Raji (cell line): ENCODE results near the gene GPR61.

ENCODE experiments used
- POLR2A ChIP-seq: IDR thresholded peaks from 2 replicates; pipeline ENCODE4 v1.6.1; 2011; ENCODE audit warnings: low read depth, low read length, control low read depth; ENCODE audit not compliant: insufficient read depth

The GPR61 gene

DNA sequence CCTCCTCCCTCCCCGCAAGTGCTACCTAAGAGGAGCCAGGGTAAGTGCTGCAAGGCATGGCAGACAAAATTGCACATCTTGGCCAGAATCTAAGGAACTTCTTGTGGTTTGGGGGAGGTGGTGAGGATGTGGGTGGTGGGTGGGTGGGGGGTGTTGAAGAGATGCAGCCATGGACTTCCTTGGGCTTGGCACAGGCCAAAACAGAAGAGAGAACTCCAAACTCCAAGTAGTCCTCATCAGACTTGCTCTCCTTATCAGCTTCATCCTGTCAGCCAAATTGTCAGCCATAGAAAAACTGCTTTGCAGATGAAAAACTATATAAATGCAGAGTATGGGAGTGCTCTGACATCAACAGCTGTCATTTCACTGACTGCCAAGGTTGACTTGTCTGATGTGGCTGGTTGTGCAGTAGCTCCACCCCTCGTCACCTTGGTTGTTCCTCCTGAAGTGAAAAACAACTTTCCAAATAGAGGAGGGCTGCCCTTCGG lies 37.3 kb upstream of the GPR61 start:
- TF ChIP-seq POLR2A: no peak

DNA sequence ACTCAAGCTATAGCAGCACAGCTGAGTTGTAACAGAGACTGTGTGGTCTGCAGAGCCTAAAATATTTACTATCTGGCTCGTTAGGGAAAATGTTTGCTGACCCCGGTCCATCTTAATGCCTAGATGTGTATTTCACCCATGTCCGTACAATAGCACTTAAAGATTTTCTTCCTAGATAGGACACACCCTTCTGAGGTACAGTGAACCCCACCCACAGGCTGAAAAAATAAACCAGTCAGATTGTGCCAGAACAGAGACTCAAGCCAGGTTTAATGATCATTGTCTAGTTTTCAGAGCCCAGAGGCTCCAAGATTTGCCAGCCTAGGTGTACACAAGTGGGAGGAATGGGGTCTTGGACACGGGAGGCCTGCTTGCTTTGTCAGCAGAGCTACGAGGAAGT lies 35.7 kb upstream of the GPR61 start:
- no peak for TF ChIP-seq POLR2A

DNA sequence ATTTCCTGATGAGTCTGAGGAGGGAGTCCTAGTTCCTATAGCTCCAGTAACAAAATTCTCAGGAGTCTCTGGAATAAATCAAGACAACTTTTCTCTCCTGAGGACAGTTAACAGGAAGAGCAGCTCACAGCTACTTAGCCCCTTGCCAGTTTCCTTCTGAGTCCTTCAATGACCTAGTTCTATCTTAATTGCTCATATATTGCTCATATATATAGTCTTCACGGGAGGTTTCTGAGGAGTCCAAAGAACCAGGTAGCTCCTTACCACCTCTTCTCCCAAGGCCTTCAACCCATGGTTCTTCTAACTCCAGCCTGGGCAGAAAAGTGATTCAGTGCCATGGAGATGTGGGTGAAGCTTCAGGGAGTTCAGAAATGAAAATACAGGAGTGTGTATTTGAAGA lies 34.7 kb upstream of the GPR61 start:
- no peak for TF ChIP-seq POLR2A

DNA sequence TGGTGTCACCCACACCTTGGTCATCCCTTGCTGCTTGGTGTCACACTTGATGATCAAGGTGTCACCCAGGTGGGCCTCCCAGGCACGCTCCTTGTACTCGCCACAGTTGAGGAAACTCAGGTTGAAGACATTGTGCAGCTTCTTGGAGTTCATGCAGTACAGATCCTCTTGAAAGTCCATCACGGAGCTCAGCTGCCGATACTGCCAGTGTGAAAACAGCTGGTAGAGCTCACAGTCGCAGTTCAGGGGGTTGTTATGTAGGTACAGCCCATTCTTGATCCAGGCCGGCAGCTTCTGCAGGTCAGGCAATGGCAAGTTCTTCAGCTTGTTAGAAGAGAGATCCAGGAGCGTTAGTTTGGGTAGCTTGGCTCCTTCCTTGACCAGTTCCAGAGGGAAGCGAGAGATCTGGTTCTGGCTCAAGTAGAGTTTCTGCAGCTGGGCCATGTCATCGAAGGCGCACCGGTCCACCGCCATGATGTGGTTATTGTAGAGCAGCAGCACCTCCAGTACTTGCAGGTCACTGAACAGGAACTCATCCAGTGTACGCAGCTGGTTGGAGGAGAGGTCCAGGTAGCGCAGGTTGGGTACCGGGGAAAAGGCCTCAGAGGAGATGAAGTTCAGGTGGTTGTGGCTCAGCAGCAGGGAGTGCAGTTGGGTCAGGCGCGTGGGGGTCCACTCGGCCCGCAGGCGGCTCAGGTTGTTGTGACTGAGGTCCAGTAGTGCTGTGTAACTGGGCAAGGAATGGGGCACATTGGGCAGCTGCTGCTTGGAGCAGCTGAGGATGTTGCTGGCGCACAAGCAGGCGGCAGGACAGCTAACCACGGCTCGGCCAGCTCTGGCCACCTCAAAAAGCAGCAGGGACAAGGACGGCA lies 31.4 kb upstream of the GPR61 start:
- no peak for TF ChIP-seq POLR2A

DNA sequence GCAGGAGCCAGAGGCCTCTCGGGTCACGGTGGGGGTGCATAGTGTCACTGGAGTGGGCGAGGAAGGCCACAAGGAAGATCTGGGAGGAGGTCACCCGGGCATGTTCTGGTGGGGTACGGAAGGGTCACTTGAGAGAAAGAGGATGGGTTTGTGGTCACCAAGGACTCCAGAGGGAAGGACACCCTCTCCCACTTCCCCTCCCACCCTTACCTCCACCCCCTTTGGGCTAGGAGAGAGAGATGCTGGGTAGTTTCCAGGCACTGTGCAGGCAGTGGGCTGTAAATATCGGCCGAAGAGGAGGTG lies 30.8 kb upstream of the GPR61 start:
- TF ChIP-seq POLR2A: no peak

DNA sequence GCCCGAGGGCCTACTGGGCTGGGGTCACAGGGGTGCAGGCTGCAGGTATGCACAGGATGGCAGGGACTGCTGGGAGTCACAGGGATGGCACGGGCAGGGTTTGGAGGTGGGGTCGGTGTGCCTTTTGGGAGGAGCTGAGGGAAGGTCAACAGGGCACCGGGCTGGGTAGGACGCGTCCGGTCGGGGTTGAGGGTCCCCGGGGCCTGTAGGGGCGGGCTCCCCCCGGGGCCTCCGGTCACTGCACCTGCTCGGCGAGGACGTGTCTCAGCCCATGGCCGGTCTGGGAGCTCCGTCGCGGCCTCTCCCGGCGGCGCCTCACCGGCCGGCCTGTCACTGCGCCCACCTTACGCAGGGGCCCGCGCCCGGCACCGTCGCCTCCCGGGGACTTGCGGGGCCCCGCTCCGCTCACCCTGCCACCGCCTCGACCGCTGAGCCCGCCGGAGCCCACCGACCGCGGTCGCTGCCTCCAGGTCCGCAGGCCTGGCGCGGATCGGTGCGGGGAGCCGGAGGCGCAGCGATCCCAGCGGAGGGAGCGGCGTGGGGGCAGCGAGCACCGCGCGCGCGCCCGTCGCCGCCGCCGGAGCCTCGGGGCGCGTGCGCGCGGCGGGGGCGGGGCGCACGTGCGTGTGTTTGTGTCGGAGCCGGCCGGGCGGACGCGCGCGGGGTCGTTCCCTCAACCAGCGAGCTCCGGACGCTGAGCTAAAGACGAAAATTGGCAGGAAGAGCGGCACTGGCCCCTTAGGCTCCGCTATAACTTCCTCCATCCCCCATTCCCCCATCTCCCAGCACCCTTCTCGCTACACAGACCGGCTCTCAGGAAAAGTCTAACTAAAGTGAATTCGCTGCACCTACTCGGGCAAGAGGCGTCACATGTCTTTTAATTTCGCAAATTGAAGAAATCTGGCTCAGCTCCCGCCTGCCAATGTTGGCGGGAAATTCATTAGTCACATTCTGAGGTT lies 30.2 kb upstream of the GPR61 start, which contains the start of gene AMIGO1:
Gene AMIGO1 (minus strand): TSS at position 552 of the 959 bp plus-strand sequence. CDS start 815 bp downstream, outside the sequence.
- TF ChIP-seq POLR2A: no peak

DNA sequence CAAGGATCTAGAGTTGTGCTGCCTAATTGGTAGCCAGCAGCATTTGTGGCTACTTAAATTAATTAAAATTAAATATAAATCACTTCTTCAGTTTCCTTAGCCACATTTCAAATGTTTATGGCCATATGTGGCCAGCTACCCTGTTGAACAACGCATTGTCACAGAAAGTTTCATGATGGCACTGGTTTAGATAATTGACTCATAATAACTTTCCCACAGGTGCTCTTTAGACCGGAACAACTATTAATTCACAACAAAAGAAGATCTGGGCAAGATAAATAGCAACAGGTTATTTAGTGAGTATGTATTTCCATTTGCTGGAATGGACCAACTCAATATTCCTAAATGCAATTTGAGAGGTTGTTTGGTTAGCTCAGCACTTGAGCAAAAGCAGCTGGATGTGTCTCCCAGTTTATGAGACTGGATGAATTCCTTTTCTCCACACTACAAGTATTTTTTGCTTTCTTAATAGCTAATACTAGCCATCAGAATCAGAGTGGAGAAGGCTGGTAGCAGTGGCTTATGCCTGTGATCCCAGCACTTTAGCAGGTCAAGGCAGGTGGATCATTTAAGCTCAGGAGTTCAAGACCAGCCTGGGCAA lies 26.5 kb upstream of the GPR61 start:
- no peak for TF ChIP-seq POLR2A

DNA sequence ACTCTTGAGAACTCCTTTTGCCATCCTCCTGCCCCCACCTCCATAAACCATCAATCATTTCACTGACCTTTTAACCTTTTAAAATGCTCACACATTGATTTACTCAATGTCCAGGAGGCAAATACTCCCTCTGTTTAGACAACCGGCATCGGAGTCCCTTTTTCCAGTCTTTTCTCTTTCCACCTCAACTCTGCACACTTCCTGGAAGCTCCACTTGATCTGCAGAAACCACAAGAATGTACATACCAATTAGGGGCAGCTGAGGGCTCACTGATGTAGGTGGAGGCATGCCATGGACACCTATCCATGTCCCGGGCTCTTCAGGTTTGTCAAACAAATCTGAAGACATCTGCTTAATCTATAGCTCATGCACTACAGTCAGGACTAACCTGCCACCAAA lies 24.8 kb upstream of the GPR61 start:
- no peak for TF ChIP-seq POLR2A

DNA sequence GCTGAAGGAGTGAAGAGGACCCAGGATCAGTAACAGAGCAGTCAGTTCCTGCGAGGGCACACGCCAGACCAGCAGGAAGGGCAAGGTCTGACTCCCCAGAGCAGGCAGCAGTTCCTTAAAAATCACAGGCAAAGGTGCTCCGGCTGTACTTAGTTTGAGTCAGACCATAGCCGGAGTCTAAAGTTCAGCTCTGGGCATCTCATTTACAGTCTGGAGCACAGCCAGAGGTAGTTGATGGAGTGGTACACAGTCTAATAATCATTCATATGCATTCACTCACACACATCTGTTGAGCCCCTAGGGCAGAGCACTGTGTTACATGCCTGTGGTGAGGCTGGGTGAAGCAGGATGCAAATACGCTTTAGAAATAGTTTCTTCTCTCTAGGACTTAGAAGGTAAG lies 22.8 kb upstream of the GPR61 start:
- no peak for TF ChIP-seq POLR2A

DNA sequence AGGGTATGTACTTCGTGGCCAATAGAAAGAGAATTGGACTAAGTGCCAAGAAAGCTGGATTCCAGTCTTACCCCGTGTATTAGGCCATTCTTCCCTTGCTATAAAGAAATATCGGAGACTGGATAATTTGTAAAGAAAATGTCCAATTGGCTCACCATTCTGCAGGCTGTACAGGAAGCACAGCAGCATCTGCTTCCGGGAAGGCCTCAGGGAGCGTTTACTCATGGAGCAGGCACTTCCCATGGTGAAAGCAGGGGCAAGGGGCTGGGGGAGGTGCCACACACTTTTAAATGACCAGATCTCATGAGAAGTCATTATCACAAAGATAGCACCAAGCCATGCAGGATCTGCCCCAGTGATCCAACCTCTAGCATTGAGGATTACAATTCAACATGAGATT lies 22.3 kb upstream of the GPR61 start:
- no peak for TF ChIP-seq POLR2A

DNA sequence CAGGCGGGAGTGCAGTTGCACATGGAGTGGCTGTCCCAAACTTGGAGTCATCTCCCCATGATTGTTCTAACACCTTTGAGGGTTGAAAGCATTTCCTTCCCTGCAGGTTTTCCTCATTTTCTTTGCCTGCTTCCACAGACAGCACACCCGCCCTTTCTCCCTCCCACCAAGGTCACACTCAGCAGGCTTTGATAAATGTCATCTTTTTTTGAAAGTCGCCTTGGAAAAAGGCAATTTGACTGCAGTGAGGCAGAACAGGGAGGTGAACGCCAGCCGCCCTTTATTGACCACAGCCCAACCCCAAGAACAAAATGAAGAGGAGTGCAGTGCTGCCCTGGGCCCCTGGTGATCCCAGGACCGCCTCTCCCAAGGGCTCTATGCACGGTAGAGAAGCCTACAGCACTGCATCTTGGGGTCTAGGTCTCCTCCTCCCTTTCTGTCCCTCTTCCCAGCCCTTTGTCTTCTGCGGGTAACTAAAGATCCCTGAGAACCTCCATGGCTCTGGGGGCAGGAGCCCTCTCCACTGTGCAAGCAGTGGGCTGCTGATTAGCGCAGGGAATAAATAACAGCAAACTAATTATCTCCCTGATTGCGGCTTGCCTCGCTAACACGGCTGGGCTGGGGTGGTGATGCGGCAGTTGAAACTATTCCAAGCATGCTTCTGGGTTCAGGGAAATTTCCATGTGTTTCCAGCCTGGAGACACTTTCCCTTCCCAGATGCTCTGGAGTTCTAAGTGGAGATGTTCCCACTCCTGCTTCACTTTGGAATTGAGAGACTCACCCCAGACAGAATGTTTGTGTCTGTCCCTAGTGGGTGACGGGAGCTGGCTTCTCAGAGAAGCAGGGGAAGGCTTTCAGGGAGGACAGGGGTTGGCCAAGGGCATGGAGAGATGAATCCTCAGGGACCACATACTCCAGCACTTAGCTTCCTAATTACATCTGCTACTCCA lies 18.4 kb upstream of the GPR61 start:
- no peak for TF ChIP-seq POLR2A

DNA sequence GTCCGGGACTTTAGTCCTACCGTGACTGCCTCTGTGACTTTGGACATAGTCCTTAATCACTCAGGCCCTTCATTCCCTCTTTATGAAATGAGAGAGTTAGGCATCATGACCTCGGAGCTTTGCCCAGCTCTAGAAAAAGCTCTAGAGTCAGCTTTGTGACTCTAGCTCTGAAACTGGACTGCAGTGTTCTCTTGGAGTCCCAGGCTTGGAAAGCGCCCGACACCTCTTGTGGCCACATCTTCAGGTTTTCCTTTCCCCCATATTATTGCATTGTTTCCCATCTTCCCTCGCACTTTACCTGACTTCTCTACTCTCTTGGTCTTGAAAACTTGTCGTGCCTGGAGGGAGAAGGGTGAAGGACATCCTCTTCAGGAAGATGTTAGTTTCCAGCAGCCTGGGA lies 17.6 kb upstream of the GPR61 start:
- TF ChIP-seq POLR2A: no peak

DNA sequence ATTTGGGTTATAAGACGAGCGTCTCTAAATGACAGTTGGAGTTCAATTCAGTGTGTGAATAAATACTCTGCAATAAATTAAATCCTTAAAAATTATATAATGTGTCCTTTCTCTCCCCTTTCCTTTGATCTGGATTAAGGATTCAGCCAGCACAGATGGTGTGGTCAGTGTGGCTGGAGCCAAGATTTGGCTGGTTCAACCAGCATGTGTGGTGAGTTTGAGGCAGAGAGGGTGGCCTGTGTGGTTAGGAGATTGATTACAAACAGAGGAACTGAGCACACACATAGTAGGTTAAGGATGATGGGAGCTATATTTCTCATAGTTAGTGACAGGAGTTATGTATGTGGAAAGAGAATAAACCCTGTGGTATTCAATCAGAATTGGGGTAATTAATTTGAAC lies 16.0 kb upstream of the GPR61 start:
- no peak for TF ChIP-seq POLR2A

DNA sequence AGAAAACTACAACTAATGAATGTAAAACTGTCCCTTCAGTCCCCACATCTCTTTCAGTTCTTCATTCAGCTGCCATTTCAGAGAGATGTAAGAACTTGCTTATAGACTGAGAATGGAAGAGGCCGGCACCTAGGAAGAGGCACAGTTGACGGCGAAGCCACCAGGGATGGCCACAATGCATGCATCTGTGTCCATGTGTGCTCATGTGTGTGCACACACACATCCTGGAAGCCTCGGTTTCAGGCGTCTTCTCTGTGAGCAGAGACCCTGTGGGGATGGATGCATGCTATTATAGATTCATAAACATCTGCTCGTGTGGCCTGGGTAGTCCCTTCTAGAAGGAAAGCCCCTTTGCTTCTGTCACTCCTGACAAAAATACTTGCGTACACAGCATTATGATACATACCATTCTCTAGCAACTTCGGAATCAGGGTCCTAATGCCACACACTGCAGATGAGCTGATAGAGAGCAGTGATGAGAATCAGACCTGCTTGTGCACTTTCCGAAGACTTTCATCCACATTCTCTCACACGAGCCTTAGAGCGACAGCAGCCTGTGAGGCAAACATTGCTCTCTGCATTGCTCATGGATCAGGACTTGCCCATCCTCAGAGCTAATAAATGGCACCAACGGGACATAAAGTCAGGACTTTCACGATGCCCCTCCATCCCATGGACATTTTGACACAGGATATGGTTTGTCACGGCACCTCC lies 12.4 kb upstream of the GPR61 start:
- no peak for TF ChIP-seq POLR2A
